Occipital lobe (tissue), 2 donors: ENCODE data around the gene HNRNPA3. TPM values are rescaled to one million over a fixed set of nuclear protein-coding genes. Genes with fewer than 3 reads are reported as not detected.
"Not testable (repeated sequence)": the region's sequence is repeated elsewhere in the genome, so short reads cannot be mapped to it uniquely, and the experiment has no call there.

Experiments used
- DNase-seq: peaks from one replicate; lab custom pipeline; 2025; lab: John Stamatoyannopoulos, UW
- total RNA-seq: library from RNA; depleted of rRNA; stranded (reverse); fragments of >200 nt; gene quantifications from one replicate; pipeline ENCODE4 v1.2.3, GENCODE V29; 2014

Gene HNRNPA3
- total RNA-seq, 1 donor from 2014 or later, result 81.6 TPM

DNA sequence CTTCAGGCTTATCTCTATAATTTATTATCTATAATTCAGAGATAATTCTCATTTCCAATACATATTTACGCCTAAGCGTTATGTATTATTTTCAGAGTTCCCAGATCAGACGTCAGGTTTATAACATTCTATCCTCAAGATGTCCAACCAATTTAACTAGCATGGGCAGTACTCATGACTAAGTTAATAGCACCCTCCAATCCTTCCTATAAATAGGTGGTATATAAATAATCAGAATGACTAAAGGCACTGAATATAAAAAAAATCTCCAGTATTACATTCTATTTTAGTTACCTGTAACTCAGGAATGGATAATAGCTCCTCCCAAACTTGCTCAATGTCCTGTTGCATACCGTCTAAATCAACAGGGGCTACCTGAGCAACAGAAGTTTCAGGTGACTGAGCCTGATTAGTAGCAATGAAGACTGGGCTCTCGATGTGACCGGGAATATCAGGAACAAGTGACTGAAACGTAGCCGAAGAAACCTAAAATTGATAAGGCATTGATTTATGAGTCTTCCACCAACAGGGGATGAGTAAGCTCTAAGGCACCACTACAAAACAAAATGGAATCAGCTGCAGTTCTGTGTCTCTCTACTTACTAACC is 19.6 kb downstream of the HNRNPA3 start:
- DNase-seq, result no peak

DNA sequence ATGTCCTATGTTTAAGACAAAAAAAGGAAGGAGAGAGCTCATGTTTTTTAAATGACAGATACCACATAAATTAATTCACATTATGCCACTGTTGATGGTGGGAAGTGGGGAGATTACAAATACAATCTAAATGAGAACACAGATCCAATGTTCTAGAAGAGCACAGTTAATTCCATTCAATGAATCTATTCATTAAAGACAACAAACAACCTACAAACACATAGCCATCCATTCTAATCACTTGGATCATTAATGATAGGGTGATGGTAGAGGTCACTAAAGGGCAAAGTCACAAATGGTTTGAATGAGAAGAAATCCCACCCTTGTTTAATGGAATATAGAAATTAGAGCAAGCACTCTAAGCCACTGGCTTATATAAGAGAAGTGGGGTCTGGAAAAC is 21.7 kb downstream of the HNRNPA3 start:
- DNase-seq, result no peak

DNA sequence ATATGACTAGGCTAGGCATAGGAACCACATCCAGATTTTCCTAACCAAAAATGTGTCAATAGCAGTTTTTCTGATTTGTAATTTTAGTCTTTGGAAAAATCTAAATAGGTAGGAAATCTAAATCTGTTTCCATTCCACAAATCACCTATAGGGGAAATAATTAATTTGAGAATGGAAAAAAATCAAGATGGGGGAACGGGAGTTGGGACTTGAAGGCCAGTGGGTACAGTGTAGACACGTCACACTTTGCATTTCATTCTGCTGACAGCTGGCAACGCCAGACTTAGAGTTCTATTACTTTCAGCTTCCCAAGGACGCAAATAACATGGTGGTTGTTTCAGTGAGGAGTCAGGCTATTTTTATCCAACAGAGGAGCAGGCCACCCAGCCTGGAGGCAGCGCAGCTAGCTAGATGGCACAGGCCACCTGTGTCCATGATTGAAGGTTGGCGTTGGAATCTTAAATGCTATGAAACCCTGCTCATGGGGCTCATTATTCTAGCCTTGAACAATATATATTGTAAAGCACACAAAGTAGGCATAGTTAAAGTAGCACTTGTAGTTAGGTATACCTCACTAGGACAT is 23.4 kb downstream of the HNRNPA3 start:
- no peak for DNase-seq

GRCh38 chr2:177237932-177238331 is 25.3 kb downstream of the HNRNPA3 start:
- no peak for DNase-seq

- DNase-seq, result no peak
Measured at GRCh38 chr2:177239053-177239452, 26.5 kb downstream of the HNRNPA3 start.

GRCh38 chr2:177239932-177240630 is 27.5 kb downstream of the HNRNPA3 start:
- DNase-seq, result peak; percentile 16

DNA sequence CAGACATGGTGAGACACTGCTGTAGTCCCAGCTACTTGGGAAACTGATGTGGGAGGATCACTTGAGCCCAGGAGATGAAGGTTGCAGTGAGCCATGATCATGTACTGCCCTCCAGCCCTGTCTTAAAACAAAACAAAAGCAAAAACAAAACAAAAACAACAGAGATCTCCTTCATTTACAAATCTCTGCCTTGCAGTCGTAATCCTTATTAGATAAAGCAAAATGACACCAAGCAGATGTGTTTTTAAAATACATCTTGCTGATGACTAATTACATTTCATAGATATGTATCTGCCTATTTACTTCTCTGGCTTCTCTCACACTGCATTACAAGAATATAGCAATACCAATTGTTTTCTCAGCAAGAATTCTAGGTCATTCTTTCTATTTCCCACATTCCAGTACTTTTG is 29.1 kb downstream of the HNRNPA3 start:
- no peak for DNase-seq

DNA sequence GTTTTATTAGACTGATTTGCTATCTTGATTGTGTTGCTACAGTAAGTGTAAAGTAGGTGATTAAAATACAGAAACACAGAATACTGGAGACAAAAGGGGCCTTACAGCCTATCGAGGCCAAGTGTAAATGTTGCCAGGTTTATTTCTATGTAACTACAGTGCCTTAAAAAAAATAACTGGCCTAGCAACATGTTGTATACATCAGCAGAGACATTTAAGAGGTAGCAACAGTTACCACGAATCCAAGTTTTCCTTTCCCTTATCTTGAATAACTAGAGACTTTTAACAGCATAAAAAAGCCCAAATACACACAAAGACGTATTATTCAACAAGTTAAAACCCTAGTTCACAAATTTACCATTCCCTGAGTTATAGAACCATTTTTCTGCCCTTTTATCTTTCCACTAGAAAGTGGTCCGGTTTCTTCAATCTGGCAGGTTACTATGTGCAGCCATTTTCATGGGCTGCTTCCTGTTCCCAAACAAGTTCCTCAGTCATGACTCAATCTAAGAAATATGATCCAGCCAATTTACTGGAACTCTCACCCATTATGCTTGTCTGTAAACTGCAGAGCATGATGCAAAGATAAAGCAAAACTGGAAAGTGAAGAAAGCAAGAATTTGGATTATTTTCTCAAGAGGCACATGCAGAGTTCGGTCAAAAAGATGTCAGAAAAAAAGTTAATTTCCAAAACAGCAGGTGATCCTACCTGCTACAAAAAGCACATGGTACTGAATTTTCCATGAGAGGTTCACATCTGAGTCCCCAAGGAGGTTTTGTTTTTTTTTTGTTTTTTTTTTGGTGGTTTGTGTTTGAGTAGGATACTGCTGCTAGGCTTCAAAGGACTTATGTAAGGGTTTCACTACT is 29.8 kb downstream of the HNRNPA3 start:
- no peak for DNase-seq

DNA sequence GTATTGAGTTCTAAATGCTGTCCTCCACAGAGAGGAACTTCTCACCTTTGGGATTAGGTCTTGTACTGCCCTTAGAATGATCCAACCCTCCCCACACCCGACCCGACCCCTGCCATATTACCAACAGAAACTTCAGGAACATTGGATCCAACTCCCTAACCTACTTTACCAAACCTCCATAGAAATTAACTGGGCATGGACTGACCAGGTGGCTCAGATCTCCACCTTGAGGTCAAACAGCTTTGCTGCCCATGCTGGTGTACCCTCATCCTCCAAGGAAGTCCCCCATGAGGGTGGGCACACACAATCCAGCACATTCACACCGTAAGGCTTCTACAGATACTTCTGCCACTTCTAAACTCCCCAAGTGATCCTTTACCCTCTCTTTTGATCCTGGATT is 30.5 kb downstream of the HNRNPA3 start:
- no peak for DNase-seq

DNA sequence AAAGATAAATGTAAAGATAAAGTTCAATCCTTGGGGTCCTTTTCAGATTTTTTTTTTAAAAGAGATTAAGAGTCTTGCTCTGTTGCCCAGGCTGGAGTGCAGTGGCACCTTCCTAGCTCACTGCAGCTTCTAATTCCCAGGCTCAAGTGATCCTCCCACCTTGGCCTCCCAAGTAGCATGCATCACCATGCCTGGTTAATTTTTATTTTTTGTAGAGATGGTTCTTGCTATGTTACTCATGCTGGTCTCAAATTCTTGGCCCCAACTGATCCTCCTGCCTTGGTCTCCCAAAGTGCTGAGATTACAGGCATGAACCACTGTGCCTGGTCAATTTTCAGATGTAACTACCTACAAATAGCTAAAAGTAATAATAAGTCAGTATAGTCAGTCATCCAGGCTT is 30.9 kb downstream of the HNRNPA3 start:
- DNase-seq, result no peak

- no peak for DNase-seq
Measured at GRCh38 chr2:177244244-177244771, 31.7 kb downstream of the HNRNPA3 start.

DNA sequence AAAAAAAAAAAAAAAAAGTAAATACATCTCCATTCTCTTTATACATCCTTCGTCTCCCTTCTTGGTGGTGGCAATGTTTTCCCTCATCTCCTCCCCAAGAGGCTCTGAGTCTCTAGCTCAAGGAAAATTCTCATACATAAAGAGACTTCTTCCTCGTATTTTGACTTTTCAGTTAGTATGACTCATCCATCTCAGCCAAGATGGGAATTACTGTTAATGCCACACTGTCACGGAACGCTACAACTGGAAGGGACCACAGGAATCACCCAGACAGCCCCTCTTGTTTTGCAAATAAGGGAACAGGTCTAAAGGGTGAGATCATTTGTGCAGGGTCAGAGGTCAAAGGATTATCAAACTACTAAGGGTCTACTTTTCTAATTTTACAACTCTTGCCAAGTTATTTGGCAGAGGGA is 32.4 kb downstream of the HNRNPA3 start:
- no peak for DNase-seq

GRCh38 chr2:177246000-177246399 is 33.4 kb downstream of the HNRNPA3 start:
- no peak for DNase-seq

- DNase-seq, result not testable (repeated sequence)
Measured at GRCh38 chr2:177246523-177247030, 34.0 kb downstream of the HNRNPA3 start.

DNA sequence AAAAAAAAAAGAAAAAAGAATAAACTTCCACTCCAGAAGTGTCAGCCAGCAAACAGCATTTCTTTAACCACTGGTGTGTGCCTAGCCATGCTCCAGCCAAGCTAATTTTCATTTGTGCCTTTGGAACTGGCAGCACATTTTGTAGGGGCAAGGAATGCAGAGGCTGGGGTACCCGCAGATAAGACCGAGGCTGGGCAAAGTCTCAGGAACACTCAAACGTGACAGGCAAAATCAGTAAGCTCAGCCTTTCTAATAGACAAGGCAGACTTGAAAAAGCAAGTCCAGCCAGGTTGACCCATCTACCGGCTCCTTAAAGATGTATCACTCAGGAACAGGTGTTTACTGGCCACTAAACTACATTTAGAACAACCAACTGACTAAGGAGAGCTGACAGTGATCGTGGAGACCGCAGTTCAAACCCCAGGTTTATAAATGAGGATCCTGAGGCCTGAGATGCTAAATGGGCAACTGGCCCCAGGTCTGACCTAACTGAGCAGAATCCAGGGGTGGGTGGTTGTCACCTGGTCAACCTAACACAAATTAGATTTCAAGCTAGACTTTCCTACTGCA is 35.2 kb downstream of the HNRNPA3 start:
- no peak for DNase-seq

GRCh38 chr2:177249038-177249437 is 36.4 kb downstream of the HNRNPA3 start:
- no peak for DNase-seq

DNA sequence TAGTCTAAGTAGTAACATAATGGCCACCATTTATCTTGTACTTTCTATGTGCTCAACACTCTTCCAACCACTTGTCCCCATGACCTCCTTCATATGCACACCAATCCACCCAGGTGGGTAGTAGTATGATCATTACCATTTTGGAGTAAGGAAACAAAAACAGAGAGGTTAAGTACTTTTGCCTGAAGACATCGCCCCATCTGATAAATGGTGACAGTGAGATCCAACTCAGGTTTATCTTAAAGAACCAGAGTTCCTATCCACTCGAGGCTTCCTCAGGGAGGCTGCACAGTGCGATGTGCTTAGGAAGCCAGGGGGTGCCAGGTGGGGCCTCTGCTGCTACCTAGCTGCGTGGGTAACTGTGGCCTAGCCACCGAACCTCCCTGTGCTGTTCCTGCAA is 37.9 kb downstream of the HNRNPA3 start:
- DNase-seq, result no peak

DNA sequence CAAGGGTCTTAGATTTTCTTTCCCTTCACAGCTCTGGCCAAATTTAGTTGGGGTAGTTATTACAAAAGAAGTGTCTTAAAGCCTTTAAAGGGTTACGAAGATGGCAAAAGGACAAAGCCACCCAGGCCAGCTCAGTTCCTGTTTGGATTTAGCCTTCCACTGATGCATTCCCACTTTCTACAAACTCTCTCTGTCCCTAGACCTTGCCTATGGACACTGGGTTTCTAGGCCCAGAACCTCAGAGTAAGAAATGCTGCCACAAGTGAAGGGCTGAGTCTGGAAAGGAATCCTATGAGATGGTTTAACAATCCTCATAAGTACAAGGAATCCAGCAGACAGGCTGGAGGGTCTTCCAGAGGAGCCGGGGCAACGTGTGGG is 38.6 kb downstream of the HNRNPA3 start:
- no peak for DNase-seq

GRCh38 chr2:177252808-177253531 is 40.4 kb downstream of the HNRNPA3 start:
- DNase-seq, result no peak

GRCh38 chr2:177253704-177254103 is 41.1 kb downstream of the HNRNPA3 start:
- no peak for DNase-seq
